ENCODE measurements around the gene SPAG16.
"Not testable (repeated sequence)": the region's sequence is repeated elsewhere in the genome, so short reads cannot be mapped to it uniquely, and the experiment has no call there.

Gene SPAG16

DNA sequence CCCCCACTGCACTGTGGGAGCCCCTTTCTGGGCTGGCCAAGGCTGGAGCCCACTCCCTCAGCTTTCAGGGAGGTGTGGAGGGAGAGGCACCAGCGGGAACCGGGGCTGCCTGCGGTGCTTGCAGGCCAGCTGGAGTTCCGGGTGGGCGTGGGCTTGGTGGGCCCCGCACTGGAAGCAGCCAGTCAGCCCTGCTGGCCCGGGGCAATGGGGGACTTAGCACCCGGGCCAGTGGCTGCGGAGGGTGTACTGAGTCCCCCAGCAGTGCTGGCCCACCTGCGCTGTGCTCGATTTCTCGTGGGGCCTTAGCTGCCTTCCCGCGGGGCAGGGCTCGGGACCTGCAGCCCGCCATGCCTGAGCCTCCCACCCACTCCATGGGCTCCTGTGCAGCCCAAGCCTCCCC lies 434.1 kb downstream of the SPAG16 start:
- not testable (repeated sequence) for DNase-seq

DNA sequence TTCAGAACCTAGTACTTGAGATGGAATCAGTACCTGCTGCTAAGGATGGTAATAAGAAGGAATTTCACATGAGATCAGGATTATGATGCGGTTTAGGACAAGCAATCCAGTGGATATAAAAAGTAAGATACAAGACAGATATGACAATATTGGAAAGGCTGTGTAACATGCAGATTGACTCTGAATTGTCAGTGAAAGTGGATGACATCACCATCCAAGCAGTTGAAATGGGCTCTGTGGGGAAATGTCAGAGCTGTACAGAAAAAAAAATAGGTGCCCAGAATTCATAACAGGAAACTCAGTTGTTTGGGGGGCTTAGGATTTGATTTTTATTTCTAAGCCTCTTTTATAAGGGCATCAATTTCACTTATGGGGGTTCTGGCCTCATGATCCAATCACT lies 438.3 kb downstream of the SPAG16 start:
- DNase-seq, result no peak

DNA sequence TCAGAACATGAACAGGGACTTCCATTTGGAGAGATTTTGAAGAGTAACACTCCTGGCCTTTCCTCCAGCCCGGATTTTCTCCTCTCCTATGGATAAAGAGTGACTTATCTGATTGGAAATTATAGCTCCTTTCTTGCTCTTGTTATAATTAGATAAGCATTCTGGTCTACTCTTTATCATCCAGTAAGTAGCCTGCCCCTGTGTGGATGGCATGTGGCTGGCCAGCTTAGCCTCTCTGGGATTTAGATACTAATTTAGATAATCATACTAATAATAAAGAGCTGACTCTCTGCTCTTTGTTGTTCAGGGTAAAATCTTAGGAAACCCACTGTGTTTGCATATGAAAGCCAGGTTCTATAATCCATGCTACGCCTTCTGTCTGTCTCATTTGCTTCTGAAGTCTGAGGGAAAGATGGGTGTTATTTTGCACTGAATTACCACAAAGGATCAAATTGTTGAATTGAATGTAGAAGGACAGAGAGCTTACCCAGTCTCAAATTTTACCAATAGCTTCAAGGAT lies 438.8 kb downstream of the SPAG16 start:
- DNase-seq, result no peak

DNA sequence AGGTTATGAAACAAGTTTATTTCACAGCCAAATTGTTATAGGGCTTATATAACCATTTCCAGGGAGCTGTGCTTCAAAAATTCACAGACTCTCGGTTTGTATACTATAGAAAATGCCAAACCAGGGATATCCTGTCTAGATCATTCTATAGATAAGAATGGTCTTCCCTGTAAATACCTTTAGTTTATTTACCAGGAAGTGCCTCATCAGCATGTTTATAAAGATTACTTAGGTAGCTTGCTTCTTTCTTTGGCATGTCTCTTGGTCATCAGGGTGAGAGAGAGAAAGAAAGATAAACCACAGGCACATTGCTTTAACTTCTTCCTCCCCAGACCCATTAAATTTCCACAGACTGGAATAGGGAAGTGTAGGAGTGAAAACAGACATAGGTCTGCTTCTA lies 439.4 kb downstream of the SPAG16 start:
- no peak for DNase-seq

DNA sequence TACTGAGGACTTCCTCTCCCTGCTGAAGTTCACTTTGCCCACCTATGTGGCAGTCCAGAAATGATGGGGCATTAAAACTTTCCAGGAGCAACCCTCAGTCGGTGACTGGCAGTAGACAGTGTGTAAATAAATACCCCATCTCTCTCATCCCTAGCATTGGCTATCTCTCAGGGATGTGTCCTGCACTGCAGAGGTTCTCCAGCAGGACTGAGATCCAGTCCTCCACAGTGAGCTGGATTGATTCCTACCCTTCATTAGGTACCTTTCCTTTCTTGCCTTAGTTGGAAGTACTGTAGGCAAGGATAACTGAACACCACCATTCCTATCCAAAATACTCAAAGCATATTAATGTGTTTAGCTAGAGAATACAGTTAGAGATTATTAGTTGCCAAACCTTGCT lies 441.8 kb downstream of the SPAG16 start:
- no peak for DNase-seq

DNA sequence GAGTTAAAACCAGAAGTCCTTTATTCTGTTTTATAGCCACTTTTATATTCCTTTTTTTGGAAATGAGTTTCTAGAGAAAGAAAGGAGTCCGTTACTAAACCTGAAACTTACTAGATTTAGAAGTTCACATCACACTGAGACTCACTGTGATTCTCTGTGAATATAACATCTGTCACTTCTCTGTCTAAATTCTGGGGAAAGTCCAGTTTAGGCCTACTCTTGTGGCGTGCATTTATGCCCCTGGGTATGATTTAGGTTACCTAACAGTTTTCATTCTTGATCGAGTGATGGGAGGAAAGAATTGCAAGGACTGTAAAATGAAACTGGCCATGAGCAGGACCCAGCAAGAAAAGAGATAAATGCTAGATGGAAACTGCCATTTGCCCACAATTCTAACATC lies 449.6 kb downstream of the SPAG16 start:
- no peak for DNase-seq

DNA sequence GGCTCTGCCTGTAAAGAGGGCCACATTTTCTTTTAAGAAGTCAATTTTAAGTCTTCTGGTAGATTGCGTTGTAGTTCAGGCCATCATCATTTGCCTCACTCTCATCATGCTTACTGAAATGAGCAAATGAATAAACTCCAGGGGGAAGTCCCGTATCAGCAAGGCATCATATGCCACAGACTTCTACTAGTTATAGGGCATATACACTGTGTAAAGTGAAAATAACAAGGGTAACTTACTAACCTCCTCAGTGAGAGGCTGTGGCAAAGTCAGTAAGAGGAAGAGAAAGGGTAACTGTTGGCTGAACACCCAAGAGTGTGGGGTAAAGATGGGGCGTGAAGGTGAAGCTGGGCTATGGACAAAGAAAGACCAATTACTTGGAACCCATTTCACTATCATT lies 456.2 kb downstream of the SPAG16 start:
- no peak for DNase-seq

DNA sequence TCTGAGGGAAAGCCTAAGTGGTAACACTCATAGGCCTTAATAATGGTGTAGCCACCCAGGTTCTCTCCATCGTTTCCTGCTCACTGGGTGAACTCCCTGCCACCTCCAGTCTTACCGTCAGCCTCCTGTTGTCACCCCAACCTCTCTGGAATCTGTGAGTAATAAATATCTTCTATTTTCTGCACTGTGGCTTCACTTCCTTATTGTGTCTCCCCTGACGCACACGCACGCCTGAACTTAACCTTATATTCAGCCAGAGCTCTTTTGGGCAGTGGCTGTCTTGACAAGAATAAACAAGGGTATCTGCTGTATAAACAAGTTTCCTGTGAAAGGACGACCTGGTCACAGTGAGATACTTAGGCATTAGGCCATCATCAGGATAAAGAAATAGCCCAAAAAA lies 467.2 kb downstream of the SPAG16 start:
- DNase-seq, result no peak

DNA sequence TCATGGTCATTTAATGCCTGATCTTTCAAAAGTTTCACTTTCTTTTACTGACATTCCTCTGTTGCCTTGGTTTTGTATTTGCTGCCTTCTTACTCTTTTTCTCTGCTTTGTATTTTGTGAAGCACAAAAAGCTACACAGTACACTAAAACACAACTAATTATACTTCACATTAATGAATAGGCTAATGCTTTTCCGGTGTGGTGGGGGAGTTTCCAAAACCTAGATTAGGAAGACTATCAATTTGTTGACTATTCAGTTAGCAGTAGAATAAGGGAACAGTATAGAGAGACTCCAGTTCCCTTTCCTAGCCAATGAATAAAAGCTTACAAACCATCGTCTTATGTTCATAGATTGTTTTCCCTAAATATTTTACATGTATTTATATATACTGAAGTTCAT lies 468.3 kb downstream of the SPAG16 start:
- DNase-seq, result no peak

DNA sequence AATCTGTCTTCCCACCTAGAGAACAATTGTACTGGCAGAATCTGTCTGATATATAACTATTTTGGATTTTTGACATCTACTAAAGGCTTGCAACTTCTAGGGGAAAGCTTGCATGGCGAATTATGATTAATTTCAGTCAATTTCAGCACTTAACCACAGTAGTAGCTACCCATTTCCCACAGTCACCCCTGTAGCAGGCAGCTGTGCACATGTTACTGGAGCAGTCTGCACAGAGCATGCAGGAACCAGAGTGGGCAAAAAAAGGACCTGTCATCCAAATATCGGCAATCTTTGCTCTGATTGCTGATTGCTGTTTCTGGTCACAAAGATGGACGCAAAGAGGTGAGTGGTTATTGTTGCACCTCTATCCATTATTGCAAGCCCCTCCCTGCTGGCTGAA lies 473.3 kb downstream of the SPAG16 start:
- no peak for DNase-seq

DNA sequence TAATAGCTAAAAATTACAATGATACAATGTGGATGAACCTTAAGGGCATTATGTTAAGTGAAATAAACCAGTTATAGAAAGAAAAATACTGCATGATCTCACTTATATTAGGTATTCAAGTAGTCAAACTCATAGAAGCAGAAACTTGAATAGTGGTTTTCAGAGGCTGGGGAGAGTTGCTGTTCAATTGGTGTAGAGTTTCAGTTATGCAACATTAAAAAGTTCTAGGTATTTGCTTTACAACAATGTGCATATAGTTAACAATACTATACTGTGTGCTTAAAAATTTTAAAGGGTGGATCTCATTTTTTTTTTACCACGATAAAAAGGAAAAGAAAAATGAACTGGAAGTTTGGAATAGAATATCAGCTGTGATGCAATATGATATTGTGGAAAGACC lies 479.1 kb downstream of the SPAG16 start:
- DNase-seq, result no peak

DNA sequence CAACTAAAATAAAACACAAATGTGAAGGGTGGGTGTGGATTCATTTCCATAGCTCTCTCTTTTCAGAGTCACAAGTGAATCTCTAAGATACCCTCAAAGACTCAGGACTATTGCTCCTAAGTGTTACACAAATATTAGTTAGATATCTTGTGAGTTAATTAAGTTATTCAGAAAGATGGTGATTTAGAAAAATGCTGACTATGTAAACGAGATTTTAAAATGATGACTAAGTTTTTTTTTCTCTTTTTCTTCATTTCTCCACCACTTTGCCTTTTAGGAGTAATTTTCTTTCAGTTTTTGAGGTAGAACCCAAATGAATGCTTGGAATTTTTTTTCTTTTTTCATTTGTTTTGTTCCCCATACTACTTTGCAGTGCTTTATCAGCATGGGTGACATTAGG lies 479.7 kb downstream of the SPAG16 start:
- DNase-seq, result no peak

DNA sequence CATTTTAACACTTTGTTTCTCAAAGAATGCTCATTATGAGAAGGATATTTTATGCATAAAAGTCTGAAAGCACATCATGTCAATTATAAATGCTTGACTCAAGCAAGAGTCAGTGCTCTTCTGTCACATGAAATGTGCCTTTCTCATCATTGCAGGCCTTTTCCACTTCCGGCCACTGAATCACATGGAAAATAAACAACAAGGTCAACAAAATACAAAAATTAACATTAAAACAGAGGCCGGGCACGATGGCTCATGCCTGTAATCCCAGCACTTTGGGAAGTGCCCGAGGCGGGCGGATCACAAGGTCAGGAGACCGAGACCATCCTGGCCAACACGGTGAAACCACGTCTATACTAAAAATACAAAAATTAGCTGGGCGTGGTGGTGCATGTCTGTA lies 480.6 kb downstream of the SPAG16 start:
- DNase-seq, result no peak

DNA sequence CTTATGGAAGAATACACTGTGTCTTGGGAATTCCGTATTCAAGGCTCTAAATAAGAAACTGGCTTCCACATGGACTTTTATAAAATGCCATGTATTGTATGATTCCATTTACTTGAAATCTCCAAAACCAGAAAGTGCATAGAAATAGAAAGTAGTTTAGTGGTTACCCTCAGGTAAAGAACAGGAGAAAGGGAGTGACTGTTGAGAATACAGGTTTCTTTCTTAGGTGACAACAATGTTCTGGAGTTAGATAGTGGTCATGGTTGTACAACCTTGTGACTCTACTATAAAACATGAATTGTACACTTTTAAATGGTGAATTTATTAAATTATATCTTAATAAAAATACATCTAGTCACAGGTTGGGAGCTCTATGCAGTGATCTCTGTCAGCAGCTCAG lies 481.8 kb downstream of the SPAG16 start:
- no peak for DNase-seq

DNA sequence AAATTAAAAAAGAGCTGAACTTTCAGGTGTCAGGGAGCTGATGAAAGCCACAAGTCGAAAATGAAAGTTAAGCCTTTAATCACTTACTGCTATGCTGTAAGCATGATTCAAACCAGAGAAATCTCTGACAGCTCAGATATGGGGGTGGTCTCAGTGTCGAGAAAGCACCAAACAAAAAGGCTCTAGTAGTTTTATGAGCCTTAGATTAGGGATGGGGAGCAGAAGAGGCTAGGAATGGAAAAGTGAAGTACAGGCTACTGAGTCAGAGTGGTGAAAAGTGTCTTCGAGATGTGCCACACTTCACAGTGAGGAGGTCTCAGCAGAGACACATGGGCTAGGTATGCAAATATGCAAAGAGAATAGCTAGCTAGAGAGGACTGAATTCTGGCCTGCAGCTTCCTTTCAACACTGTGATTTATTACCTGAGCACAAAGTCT lies 482.2 kb downstream of the SPAG16 start:
- DNase-seq, result no peak

DNA sequence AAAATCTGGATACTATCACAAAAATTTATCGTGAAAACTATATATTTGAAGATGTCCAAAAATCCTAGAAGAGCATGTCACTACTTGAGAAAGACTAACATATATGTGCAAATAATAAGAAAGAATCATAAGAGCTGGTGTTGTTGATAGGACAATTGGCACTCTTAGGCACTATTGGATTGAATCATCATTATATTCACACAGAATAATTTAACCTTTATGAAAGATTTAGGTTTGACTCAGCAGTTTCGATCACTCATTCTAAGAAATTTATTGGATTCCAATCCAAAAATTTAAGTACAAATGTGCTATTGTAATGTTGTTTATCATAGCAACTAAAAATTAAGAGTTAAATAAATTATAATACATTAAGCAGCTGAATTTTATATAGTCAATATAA lies 503.6 kb downstream of the SPAG16 start:
- no peak for DNase-seq

DNA sequence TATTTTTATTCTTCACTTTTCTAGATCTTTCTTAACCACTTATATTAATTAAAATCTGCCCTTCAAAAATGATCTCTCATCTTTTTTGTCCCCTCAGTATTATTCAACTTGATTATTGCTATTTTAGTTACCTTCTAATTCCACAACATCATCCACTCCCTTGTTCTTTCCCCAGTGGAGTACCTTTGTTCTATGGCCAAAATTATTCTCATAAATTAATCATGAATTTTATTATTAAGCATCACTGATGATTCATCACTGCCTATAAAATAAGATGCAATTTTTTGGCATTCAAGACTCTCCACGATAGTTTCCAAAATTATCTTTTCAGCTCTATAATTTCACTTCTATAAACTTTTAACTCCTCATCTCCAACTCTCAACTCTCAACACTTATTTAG lies 505.7 kb downstream of the SPAG16 start:
- no peak for DNase-seq

DNA sequence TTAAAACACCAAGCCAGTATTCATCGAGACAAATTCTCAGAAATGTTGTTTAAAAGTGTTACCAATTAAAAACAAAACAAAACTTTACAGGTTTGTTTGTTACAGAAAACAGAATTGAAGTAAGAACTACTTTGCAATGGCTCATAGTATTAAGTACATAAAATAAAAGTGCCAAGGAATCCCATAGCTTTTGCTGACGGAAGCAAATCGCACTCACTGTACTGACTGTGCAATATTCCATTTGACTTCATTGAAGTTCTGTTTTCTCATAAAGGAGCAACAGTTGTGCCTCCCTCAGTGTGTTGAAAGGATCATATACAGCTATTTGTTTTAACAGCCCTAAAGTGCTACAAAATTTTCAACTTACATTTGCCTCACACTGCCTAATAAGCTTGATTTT lies 507.8 kb downstream of the SPAG16 start:
- DNase-seq, result no peak

DNA sequence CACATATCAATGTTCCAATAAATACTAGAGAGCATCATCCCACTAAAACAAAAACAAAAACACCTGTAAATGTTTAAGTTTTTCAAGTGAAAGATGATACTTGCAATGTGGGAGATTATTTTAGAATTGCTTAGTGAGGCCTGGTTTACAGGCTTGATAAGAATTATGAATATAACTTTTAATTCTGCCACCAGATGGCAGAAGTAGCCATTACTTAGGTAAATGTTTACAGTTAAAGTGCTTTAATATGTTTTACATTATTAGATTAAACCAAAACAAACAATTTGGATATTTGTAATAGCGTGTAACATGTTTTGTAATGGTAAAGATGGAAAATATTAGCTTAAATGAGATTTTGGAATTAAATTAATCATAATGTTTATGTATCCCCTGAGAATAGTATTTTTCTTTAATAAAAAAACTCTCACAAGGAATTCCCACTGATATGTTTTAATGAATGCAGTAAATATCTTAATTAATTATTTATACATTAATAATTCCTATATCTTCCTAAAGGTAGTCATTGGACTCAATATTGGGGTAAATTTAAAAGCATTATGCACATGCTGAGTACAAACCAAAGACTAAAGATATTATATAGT lies 522.0 kb downstream of the SPAG16 start:
- DNase-seq, result no peak

DNA sequence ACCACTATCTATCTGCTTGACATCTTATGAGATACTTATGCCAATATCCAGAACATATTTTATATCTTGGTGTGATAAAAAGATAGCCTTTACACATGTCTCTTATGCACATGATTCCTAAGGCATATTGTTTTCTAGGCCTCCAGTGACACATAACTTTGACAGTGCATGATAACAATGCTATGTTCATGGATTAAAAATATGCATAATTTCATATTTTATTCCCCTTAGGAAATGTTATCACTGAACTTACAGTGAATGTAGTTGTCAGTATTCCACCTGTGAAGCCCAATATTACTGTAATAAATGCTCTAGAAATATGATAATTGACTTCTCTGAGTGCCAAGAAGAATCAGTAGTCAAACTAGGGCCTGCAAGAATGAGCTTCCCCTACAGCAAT lies 532.3 kb downstream of the SPAG16 start:
- no peak for DNase-seq

DNA sequence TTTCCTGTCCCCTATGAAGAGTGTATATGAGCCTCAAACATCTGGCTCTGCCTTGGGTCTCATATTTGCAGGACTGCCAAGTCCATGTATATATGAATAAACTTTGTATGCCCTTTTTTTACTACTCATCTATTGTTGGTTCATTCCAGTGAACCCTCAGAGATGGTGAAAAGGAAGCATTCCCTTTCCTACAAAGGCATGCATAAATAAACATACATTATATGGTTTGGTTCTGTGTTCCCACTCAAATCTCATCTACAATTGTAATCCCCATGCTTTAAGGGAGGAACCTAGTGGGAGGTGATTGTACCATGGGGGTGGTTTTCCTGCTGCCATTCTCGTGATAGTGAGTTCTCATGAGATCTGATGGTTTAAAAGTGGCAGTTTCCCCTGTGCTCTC lies 534.2 kb downstream of the SPAG16 start:
- no peak for DNase-seq

DNA sequence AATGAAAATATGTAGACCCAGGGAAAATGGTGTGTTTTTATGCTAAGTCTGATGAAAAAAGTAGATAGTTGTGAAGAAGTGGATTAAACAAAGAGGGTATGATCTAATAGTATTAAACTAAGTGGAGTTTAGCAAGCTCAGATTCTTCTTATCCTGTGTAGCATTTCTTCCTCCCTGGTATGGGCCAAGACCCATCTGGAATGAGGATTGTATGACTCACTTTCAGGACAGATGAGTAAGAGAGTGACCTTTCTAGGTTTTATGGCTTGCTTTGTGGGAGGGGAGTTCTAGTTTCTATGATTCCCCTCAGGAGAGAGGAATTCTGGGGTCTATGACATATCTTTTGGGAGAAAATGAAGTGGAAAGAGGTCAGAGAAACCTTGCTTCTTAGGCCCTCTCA lies 550.1 kb downstream of the SPAG16 start:
- no peak for DNase-seq

DNA sequence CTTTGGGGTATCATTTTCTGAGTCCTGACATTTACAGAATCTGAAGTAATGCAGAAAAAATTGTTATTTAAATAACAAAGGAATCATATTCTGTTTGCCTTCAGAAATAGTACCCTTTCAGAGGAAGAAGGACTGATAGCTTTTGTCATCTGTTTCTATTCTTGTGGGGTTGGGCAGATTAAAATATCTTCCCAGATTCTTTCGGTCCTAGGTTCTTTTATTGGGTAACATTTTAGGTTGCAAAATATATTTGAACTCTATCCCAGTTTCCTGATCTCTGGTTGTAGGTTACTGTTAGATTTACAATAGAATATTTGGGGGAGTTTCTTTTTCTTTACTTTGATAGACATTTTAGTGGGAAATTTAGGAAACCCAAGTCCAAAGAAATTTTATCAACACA lies 550.5 kb downstream of the SPAG16 start:
- no peak for DNase-seq

DNA sequence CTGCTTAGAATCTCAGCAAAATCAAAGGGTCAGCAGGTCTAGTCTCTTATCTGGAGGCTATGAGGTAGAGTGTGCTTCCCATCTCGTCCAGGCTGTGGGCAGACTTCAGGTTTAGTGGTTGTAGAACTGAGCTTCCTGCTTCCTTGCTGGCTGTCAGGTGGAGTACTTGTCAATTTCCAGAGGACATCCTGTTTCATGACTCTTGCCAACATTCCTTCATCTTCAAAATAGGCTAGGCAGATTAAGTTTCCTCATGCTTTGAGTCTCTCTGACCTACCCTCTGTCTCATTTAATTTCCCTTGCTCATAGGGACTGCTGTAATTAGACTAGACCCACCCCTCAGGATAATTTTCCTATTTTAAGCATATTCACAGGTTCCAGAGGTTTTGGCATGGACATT lies 562.6 kb downstream of the SPAG16 start:
- DNase-seq, result no peak

DNA sequence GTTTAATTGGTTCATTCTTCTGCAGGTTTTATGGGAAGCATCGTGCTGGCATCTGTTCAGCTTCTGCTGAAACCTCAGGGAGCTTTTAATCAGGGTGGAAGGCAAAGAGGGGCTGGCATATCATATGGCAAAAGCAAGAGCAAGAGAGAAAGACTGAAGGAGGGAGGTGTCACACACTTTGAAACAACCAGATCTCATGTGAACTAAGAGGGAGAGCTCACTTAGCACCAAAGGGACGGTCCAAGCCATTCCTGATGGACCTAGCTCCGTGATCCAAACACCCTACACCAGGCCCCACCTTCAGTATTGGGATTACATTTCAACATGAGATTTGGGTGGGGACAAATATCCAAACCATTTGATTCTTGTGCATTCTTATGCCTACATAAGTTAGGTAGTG lies 563.1 kb downstream of the SPAG16 start:
- no peak for DNase-seq

DNA sequence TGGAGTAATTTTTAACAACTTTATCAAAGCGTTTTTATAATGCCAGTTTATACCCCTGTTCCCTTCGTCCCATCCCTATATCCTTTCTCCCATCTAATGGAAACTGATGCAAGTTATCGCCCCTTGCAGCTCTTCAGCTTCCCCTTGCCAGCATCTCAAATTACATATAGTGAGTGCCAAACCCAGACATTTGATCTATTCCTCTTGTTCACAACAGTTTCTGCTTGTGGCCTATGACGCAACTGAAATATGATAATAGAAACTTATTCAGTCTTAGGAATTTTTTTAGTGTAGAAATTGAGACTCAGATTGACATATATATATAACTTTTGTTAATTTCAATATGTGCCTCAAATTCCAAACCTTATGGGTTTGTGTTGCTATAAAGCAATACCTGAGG lies 564.4 kb downstream of the SPAG16 start:
- no peak for DNase-seq
